Iris pigment epithelial cell (primary cell): ENCODE data around the gene LCE2B.

Experiments
- DNase-seq: peaks from one replicate; pipeline ENCODE4 v3.0.0-alpha.2; 2011; ENCODE audit warnings: low read depth

Gene LCE2B

GRCh38 chr1:152735648-152736047 is 49.7 kb downstream of the LCE2B start:
- DNase-seq = no peak
